Measurements from ENCODE around the gene SUSD4. TPM values are rescaled to one million over a fixed set of nuclear protein-coding genes. Genes with fewer than 3 reads are reported as not detected.

Gene SUSD4
- total RNA-seq, 1 donor from 2014 or later, result not detected

DNA sequence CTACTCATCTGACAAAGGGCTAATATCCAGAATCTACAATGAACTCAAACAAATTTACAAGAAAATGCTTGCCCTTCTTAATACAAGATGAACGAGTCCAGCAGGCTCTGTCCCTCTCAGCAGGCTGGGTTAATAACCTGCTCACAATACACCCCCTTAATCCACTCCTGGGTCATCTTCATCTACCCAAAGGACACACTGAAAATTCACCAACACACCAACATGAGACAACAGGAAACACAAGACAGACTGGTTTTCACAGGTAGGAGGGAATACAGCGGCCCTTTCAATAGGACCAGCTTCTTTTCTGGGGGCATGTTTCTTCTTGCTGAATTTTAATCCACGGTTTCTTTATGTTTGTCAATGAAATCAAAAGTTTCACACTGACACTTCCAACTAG lies 44.6 kb downstream of the SUSD4 start:
- no peaks in the 10 kb centered on the region for H3K36me3 Mint-ChIP-seq (ENCODE audit: unreplicated experiment)
- TF ChIP-seq, protein P1, sequence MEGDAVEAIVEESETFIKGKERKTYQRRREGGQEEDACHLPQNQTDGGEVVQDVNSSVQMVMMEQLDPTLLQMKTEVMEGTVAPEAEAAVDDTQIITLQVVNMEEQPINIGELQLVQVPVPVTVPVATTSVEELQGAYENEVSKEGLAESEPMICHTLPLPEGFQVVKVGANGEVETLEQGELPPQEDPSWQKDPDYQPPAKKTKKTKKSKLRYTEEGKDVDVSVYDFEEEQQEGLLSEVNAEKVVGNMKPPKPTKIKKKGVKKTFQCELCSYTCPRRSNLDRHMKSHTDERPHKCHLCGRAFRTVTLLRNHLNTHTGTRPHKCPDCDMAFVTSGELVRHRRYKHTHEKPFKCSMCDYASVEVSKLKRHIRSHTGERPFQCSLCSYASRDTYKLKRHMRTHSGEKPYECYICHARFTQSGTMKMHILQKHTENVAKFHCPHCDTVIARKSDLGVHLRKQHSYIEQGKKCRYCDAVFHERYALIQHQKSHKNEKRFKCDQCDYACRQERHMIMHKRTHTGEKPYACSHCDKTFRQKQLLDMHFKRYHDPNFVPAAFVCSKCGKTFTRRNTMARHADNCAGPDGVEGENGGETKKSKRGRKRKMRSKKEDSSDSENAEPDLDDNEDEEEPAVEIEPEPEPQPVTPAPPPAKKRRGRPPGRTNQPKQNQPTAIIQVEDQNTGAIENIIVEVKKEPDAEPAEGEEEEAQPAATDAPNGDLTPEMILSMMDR (IDR thresholded peaks at IDR 0.05), result no peak
- H3K4me3 Mint-ChIP-seq (ENCODE audit: unreplicated experiment), result no peak overlapping the region
- H3K9me3 Mint-ChIP-seq (ENCODE audit: unreplicated experiment), result no peaks in the 10 kb centered on the region
- H3K4me1 Mint-ChIP-seq (ENCODE audit: unreplicated experiment), result no peaks in the 10 kb centered on the region
- H3K27me3 Mint-ChIP-seq (ENCODE audit: unreplicated experiment), result no peaks in the 10 kb centered on the region
- H3K27ac Mint-ChIP-seq (ENCODE audit: unreplicated experiment), result no peak overlapping the region
- no peak for DNase-seq (ENCODE audit: extremely low spot score, unreplicated experiment)

DNA sequence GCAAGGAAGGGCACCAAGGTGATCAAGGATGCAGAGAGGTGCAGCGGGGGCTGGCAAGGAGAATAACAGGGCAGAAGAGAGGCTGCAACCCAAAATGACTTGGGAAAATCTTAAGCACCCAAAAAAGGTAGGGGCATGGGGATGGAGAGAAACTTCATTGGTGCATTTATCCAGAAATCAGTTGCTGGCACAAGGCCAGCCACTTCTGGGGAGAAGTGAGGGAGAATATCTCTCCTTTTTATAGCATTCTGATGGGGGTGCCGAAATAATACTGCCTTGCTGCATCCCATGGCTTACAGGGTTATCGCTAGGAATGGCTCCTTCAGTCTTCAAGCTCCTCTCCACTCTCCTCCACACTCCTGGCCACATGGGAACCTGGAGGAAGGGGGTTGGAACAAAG lies 47.9 kb downstream of the SUSD4 start:
- TF ChIP-seq, protein P1 (IDR thresholded peaks at IDR 0.05), result no peak
- H3K4me1 Mint-ChIP-seq (ENCODE audit: unreplicated experiment), result no peaks in the 10 kb centered on the region
- H3K27me3 Mint-ChIP-seq (ENCODE audit: unreplicated experiment), result no peaks in the 10 kb centered on the region
- H3K36me3 Mint-ChIP-seq (ENCODE audit: unreplicated experiment), result no peaks in the 10 kb centered on the region
- peaks cover 3% of the 10 kb centered on the region for H3K9me3 Mint-ChIP-seq (ENCODE audit: unreplicated experiment)
- no peak for DNase-seq (ENCODE audit: extremely low spot score, unreplicated experiment)
- H3K27ac Mint-ChIP-seq (ENCODE audit: unreplicated experiment), result no peak overlapping the region
- no peak overlapping the region for H3K4me3 Mint-ChIP-seq (ENCODE audit: unreplicated experiment)

DNA sequence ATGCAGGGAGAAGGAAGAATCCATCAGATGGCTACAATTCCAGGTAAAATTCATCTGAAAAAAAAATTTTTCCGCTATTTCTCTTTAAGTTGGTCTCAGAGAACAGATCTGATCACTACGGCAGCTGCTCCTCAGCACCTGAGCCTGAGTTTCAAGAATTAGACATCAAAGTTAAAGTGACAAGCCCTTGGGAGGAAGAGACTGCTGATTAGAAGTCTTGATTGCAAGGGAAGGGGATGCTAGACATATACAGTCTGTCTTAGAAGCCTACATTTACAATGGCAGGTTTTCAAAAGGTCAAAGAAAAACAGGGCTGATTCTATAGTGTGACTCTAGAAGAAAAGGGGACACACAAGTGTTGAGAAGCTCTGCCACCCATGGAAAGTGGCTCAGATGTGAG lies 48.3 kb downstream of the SUSD4 start:
- Mint-ChIP-seq H3K4me1 (ENCODE audit: unreplicated experiment) (no peaks in the 10 kb centered on the region), H3K36me3 (ENCODE audit: unreplicated experiment) (no peaks in the 10 kb centered on the region), H3K27ac (ENCODE audit: unreplicated experiment) (no peak overlapping the region), H3K9me3 (ENCODE audit: unreplicated experiment) (peaks cover 3% of the 10 kb centered on the region), H3K27me3 (ENCODE audit: unreplicated experiment) (no peaks in the 10 kb centered on the region), H3K4me3 (ENCODE audit: unreplicated experiment) (no peak overlapping the region)
- no peak for DNase-seq (ENCODE audit: extremely low spot score, unreplicated experiment)
- TF ChIP-seq, protein P1 (IDR thresholded peaks at IDR 0.05), result no peak

DNA sequence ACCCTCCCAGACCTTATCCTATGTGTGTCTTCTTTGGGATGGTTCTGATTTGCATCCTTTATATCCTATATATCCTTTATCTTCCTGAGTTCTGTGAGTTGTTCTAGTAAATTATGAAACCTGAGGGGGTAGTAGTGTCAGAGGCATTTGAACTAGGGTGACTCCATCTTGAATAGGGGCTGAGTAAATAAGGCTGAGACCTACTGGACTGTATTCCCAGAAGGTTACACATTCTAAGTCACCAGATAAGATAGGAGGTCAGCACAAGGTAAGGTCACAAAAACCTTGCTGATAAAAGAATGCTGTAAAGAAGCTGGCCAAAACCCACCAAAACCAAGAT lies 50.6 kb downstream of the SUSD4 start:
- Mint-ChIP-seq H3K27me3 (ENCODE audit: unreplicated experiment) (no peaks in the 10 kb centered on the region), H3K27ac (ENCODE audit: unreplicated experiment) (no peak overlapping the region), H3K4me1 (ENCODE audit: unreplicated experiment) (no peaks in the 10 kb centered on the region), H3K9me3 (ENCODE audit: unreplicated experiment) (peaks cover 3% of the 10 kb centered on the region), H3K4me3 (ENCODE audit: unreplicated experiment) (no peak overlapping the region), H3K36me3 (ENCODE audit: unreplicated experiment) (no peaks in the 10 kb centered on the region)
- TF ChIP-seq, protein P1 (IDR thresholded peaks at IDR 0.05), result no peak
- no peak for DNase-seq (ENCODE audit: extremely low spot score, unreplicated experiment)

DNA sequence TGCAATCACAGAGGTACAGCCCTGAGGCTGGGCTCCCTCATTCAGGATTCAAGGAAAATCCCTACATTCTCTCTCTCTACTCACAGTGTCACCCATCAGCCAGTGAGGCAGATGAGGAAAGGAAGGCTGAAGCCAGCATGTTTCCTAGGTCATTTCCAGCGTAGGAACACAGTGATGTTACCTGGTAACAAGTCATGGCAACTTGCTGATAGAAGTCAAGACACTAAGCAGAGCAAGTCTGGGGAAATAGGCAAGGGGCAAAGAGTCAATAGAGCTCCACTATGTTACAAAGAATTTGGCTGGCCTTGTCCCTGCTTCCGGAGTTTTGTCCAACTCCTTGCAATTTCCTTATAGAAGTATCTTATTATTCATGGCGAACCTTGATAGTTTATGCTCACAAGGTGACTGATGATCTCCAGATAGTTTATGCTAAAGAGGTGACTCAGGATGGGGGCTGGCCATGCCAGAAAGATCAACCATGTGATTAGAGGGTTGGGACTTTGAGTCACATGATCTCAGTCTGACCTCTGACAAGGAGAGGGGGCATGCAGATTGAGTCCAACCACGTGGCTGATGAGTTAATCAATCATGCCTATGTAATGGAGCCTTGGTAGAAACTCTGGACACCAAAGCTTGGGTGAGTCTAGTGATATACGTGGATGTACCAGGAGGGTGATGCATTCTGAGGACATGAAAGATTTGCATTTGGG lies 51.1 kb downstream of the SUSD4 start:
- H3K27me3 Mint-ChIP-seq (ENCODE audit: unreplicated experiment), result no peaks in the 10 kb centered on the region
- no peak overlapping the region for H3K4me3 Mint-ChIP-seq (ENCODE audit: unreplicated experiment)
- peaks cover 3% of the 10 kb centered on the region for H3K9me3 Mint-ChIP-seq (ENCODE audit: unreplicated experiment)

More for the DNA sequence above, 51.1 kb downstream of the SUSD4 start:
- Mint-ChIP-seq H3K36me3 (ENCODE audit: unreplicated experiment) (no peaks in the 10 kb centered on the region), H3K4me1 (ENCODE audit: unreplicated experiment) (no peaks in the 10 kb centered on the region), H3K27ac (ENCODE audit: unreplicated experiment) (no peak overlapping the region)
- no peak for DNase-seq (ENCODE audit: extremely low spot score, unreplicated experiment)
- TF ChIP-seq, protein P1 (IDR thresholded peaks at IDR 0.05), result no peak

Data from osteocyte (in vitro differentiated cells).